Trophoblast cell (in vitro differentiated cells and primary cell): ENCODE results near the gene OOSP3.
"Not testable (repeated sequence)": the region's sequence is repeated elsewhere in the genome, so short reads cannot be mapped to it uniquely, and the experiment has no call there.

ENCODE experiments used
- DNase-seq, 2 donors: peaks; one replicate each; pipeline ENCODE4 v3.0.0-alpha.2; 2016
- H2AFZ ChIP-seq: 2 replicates; pipeline ENCODE4 v1.6.1; 2013; ENCODE audit warnings: low read length, moderate library complexity, mild to moderate bottlenecking; ENCODE audit not compliant: insufficient read depth, poor library complexity
- H2AK5ac ChIP-seq: 2 replicates; pipeline ENCODE4 v1.6.1; 2013; ENCODE audit warnings: mild to moderate bottlenecking, low read length
- H2BK120ac ChIP-seq: 2 replicates; pipeline ENCODE4 v1.6.1; 2013; ENCODE audit warnings: low read length, mild to moderate bottlenecking, moderate library complexity; ENCODE audit not compliant: insufficient read depth, poor library complexity
- H2BK12ac ChIP-seq: 2 replicates; pipeline ENCODE4 v1.6.1; 2013; ENCODE audit warnings: mild to moderate bottlenecking, low read length, moderate library complexity
- H2BK5ac ChIP-seq: 2 replicates; pipeline ENCODE4 v1.6.1; 2013; ENCODE audit warnings: low read length, low read depth, moderate library complexity, mild to moderate bottlenecking; ENCODE audit not compliant: poor library complexity
- H3K14ac ChIP-seq: 2 replicates; pipeline ENCODE4 v1.6.1; 2013; ENCODE audit warnings: mild to moderate bottlenecking, low read length
- H3K18ac ChIP-seq: 2 replicates; pipeline ENCODE4 v1.6.1; 2013; ENCODE audit warnings: mild to moderate bottlenecking, low read length
- H3K23ac ChIP-seq: 2 replicates; pipeline ENCODE4 v1.6.1; 2013; ENCODE audit warnings: low read length
- H3K27ac ChIP-seq: 2 replicates; pipeline ENCODE4 v1.5.1; 2013; ENCODE audit warnings: low read depth, mild to moderate bottlenecking, inconsistent platforms, low read length, moderate library complexity
- H3K27me3 ChIP-seq: 2 replicates; pipeline ENCODE4 v1.6.1; 2013; ENCODE audit warnings: inconsistent platforms, mild to moderate bottlenecking, low read length, moderate library complexity; ENCODE audit not compliant: insufficient read depth
- H3K36me3 ChIP-seq, 2 experiments: 1 replicate in 1 of 2; 2 replicates in 1 of 2; pipeline ENCODE4 v1.6.1; 2013; ENCODE audit warnings: low read length in 2 of 2, mild to moderate bottlenecking in 2 of 2, moderate library complexity in 1 of 2; ENCODE audit not compliant: insufficient read depth in 2 of 2, control insufficient read depth in 1 of 2
- H3K4ac ChIP-seq: 2 replicates; pipeline ENCODE4 v1.6.1; 2013; ENCODE audit warnings: low read depth, mild to moderate bottlenecking, low read length, moderate library complexity
- H3K4me1 ChIP-seq, 2 experiments: 1 replicate in 1 of 2; 2 replicates in 1 of 2; pipeline ENCODE4 v1.6.1; 2013; ENCODE audit warnings: low read length in 2 of 2, mild to moderate bottlenecking in 2 of 2, moderate library complexity in 1 of 2; ENCODE audit not compliant: insufficient read depth in 2 of 2, control insufficient read depth in 1 of 2
- H3K4me2 ChIP-seq: 2 replicates; pipeline ENCODE4 v1.6.1; 2013; ENCODE audit warnings: inconsistent platforms, mild to moderate bottlenecking, low read length, moderate library complexity
- H3K4me3 ChIP-seq: 2 replicates; pipeline ENCODE4 v1.5.1; 2013; ENCODE audit warnings: mild to moderate bottlenecking, low read depth, low read length, inconsistent platforms
- H3K79me1 ChIP-seq: one replicate; pipeline ENCODE4 v1.6.1; 2013; ENCODE audit warnings: low read length
- H3K79me2 ChIP-seq: 2 replicates; pipeline ENCODE4 v1.6.1; 2013; ENCODE audit warnings: low read length, mild to moderate bottlenecking; ENCODE audit not compliant: control insufficient read depth, insufficient read depth, poor library complexity
- H3K9ac ChIP-seq: 2 replicates; pipeline ENCODE4 v1.6.1; 2013; ENCODE audit warnings: mild to moderate bottlenecking, low read length
- H3K9me3 ChIP-seq: 2 replicates; pipeline ENCODE4 v1.6.1; 2013; ENCODE audit warnings: low read depth, mild to moderate bottlenecking, control low read depth, inconsistent platforms, low read length; ENCODE audit not compliant: insufficient read depth
- H4K12ac ChIP-seq: 2 replicates; pipeline ENCODE4 v1.6.1; 2013; ENCODE audit warnings: low read depth, mild to moderate bottlenecking, low read length, moderate library complexity
- H4K8ac ChIP-seq: 2 replicates; pipeline ENCODE4 v1.6.1; 2013; ENCODE audit warnings: low read depth, mild to moderate bottlenecking, low read length, moderate library complexity
- H4K91ac ChIP-seq: one replicate; pipeline ENCODE4 v1.6.1; 2013; ENCODE audit warnings: low read depth, mild to moderate bottlenecking, low read length, moderate library complexity
- WGBS: extraction: QIAGEN DNeasy Blood & Tissue Kit; methylation state at CpG from one replicate; pipeline ENCODE4 v1.1.7; 2013; ENCODE audit warnings: missing lambda C conversion rate; ENCODE audit not compliant: insufficient read length, insufficient coverage; ENCODE audit errors: extremely low coverage; 5-methylcytosine and 5-hydroxymethylcytosine counted together

Gene OOSP3

DNA sequence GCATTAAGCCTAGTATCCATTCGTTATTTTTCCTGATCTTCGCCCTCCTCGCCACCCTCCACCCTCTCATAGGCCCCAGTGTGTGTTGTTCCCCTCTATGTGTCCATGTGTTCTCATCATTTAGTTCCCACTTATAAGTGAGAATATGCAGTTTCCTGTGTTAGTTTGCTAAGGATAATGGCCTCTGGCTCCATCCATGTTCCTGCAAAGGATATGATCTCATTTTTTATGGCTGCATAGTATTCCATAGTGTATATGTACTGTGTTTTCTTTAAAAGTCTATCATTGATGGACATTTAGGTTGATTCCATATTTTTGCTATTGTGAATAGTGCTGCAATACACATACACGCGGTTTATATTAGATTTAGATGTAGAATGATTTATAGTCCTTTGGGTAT lies 27.2 kb upstream of the OOSP3 start:
- not testable (repeated sequence) for H3K36me3 ChIP-seq, H2BK5ac ChIP-seq, H3K27ac ChIP-seq, H3K4me1 ChIP-seq, H3K79me1 ChIP-seq, H2AK5ac ChIP-seq, H4K12ac ChIP-seq, H2AFZ ChIP-seq, H2BK120ac ChIP-seq, H4K8ac ChIP-seq, H3K4ac ChIP-seq, H3K18ac ChIP-seq, H4K91ac ChIP-seq, H3K9ac ChIP-seq, H3K9me3 ChIP-seq, DNase-seq, H3K4me3 ChIP-seq, H3K79me2 ChIP-seq, H3K14ac ChIP-seq, H3K4me2 ChIP-seq, H2BK12ac ChIP-seq, H3K23ac ChIP-seq, H3K27me3 ChIP-seq
- WGBS = no CpG with 5 or more reads among the region's 5 CpGs

GRCh38 chr11:59854871-59855270 lies 23.7 kb upstream of the OOSP3 start:
- no peak overlapping the region for H3K4ac ChIP-seq
- no peak overlapping the region for H2AK5ac ChIP-seq
- no peak overlapping the region for H4K91ac ChIP-seq
- H2BK12ac ChIP-seq = no peak overlapping the region
- no peak overlapping the region for H3K23ac ChIP-seq
- H3K4me3 ChIP-seq = no peak overlapping the region
- no peaks in the 10 kb centered on the region for H3K36me3 ChIP-seq
- H3K4me1 ChIP-seq = peaks cover 3 to 4% of the 10 kb centered on the region in 2 experiments
- no peak for DNase-seq
- H2AFZ ChIP-seq = no peak overlapping the region
- no peaks in the 10 kb centered on the region for H3K79me1 ChIP-seq
- H2BK120ac ChIP-seq = no peak overlapping the region
- H4K8ac ChIP-seq = no peak overlapping the region
- no peak overlapping the region for H3K27ac ChIP-seq
- H3K4me2 ChIP-seq = no peak overlapping the region
- no peak overlapping the region for H3K9ac ChIP-seq
- H3K79me2 ChIP-seq = no peaks in the 10 kb centered on the region
- H3K18ac ChIP-seq = no peak overlapping the region
- no peaks in the 10 kb centered on the region for H3K9me3 ChIP-seq
- H2BK5ac ChIP-seq = no peak overlapping the region
- no CpG with 5 or more reads among the region's 2 CpGs for WGBS
- H3K14ac ChIP-seq = no peak overlapping the region
- no peaks in the 10 kb centered on the region for H3K27me3 ChIP-seq
- no peak overlapping the region for H4K12ac ChIP-seq

DNA sequence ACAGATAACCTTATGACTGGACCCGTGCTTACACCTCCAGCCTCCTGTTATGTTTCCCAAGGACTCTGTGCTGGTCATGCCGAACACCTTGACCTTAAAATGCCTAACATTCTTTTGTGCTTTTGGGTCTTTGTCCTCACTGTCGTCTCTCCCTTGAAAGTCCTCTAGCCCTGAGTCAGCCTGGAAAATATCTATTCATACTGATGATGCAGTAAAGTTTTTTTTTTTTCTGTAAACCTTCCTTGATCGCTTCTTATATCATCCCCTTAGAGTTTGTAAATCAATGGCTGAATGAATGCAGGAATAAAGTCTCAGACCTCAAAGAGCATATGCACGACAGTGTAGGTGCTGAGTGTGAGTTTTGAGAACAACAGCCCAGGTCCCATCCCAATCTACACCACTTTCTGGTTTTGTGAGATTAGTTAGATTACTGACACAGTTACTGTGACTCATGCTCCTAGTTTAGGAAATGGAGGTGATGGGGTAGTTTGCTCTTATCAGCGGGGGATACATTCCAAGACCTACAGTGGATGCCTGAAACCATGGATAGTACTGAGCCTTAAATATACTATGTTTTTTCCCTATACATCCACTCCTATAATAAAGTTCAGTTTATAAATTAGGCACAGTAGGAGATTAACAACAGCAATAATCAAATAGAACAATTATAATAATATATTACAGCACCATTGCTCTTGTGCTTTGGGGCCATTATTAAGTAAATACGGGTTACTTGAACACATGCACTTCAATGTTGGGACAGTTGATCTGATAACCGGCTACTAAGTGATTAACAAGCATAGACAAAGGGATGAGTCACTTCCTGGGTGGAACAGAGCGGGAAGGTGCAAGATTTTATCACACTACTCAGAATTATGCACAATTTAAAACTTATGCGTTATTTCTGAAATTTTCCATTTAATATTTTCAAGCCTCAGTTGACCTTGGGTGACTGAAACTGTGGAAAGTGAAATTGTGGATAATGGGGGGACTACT lies 20.8 kb upstream of the OOSP3 start:
- Histone ChIP-seq H4K8ac (no peak overlapping the region), H3K36me3 (no peaks in the 10 kb centered on the region), H3K4me2 (no peak overlapping the region), H3K9me3 (no peaks in the 10 kb centered on the region), H3K4me1 (peaks cover 3 to 4% of the 10 kb centered on the region in 2 experiments), H3K9ac (no peak overlapping the region), H2AFZ (no peak overlapping the region), H3K14ac (no peak overlapping the region), H2BK12ac (no peak overlapping the region), H3K27me3 (no peaks in the 10 kb centered on the region), H4K12ac (no peak overlapping the region), H2BK5ac (no peak overlapping the region), H3K4ac (no peak overlapping the region), H3K27ac (no peak overlapping the region), H3K23ac (no peak overlapping the region), H3K18ac (no peak overlapping the region), H3K4me3 (no peak overlapping the region), H3K79me2 (no peaks in the 10 kb centered on the region), H2BK120ac (no peak overlapping the region), H4K91ac (no peak overlapping the region), H3K79me1 (no peaks in the 10 kb centered on the region), H2AK5ac (no peak overlapping the region)
- DNase-seq = peak; percentile 57 to 80
- WGBS = no CpG with 5 or more reads among the region's 10 CpGs

DNA sequence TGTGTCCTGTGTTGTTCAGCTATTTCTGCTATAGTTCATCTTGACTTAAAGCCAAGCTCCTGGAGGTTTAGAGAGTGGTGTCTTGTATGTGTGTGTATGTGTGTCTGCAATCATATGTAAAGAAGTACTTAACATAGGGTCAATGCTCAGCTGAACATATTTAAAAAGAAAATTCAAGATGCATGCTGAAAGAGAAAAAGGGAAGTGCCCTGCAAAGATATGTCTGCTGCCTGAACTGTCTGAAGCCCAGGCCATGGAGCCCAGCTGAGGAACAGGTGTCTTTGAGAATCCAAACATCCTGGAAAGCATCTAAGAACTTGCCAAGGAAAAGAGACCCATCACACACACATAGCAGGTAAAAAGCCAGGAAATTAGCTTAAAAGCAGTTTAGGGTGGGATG lies 18.9 kb upstream of the OOSP3 start:
- H3K27me3 ChIP-seq = no peaks in the 10 kb centered on the region

More for the DNA sequence above, 18.9 kb upstream of the OOSP3 start:
- Histone ChIP-seq H3K36me3 (no peaks in the 10 kb centered on the region), H4K12ac (no peak overlapping the region), H3K9me3 (no peaks in the 10 kb centered on the region), H2AFZ (no peak overlapping the region), H3K79me1 (no peaks in the 10 kb centered on the region), H3K79me2 (no peaks in the 10 kb centered on the region), H3K4ac (no peak overlapping the region), H2BK120ac (no peak overlapping the region), H4K91ac (no peak overlapping the region), H3K9ac (no peak overlapping the region), H3K4me1 (peaks cover 3 to 4% of the 10 kb centered on the region in 2 experiments), H3K23ac (no peak overlapping the region), H3K14ac (no peak overlapping the region), H4K8ac (no peak overlapping the region), H2AK5ac (no peak overlapping the region), H3K4me2 (no peak overlapping the region), H3K18ac (no peak overlapping the region), H2BK5ac (no peak overlapping the region), H3K27ac (no peak overlapping the region), H3K4me3 (no peak overlapping the region), H2BK12ac (no peak overlapping the region)
- DNase-seq = no peak
